NCI-H2227 (cell line): ENCODE results near the gene PPP2R3B.
"Not testable (repeated sequence)": the region's sequence is repeated elsewhere in the genome, so short reads cannot be mapped to it uniquely, and the experiment has no call there.

ENCODE experiments used
- DNase-seq: peaks from one replicate; lab custom pipeline; 2025; ENCODE audit not compliant: unreplicated experiment; lab: John Stamatoyannopoulos, UW

PPP2R3B gene

DNA sequence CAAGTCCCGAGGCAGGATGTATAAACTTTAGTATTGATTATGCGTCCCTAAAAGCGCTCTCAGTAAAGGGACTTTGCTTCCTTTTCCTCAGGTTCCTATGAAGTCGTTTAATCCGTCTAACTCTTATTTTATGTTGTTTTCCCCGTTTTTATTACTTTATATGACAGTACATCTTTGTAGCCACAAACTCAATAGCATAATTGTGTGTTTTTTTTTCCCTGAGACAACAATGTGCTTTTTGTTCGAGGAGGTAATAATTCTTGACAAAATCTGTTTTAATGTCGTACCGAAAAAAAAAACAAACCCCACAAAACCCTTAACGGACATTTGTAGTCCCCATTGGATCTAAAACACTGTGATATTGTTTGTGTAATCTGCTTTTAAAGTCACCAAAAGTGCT is 17.9 kb upstream of the PPP2R3B start:
- no peak for DNase-seq

DNA sequence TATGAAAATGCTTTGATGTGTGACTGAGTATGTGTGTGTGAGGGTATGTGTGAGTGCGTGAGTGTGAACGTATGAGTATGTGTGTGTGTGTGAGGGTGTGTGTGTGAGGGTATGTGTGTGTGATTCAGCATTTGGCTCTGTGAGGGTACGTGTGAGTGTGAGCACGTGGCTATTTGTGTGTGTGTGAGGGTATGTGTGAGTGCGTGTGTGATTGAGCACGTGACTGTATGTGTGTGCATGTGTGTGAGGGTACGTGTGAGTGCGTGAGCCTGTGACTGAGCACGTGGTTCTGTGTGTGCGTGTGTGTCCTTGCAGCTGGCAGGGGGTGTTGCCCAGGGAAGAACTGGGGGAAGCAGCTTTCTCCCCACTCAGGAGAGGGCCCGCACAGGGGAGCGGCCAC is 16.1 kb upstream of the PPP2R3B start:
- DNase-seq = no peak

- no peak for DNase-seq
Observed at GRCh38 chrX:400258-400657, 13.6 kb upstream of the PPP2R3B start.

GRCh38 chrX:397575-397974 is 10.9 kb upstream of the PPP2R3B start:
- no peak for DNase-seq

DNA sequence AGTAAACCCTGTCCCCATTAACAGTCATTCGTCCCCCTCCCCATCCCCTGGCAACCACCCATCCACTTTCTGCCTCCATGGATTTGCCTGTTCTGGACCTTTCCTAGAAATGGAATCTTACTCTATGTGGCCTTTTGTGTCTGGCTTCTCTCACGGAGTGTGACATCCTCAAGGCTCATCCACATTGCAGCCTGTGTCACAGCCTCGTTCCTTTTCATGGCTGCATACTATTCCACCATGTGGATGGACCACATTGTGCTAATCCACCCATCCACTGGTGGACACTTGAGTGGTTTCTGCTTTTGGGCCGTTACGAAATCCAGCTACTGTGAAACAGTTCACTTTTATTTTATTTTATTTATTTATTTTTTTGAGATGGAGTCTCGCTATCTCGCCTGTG is 8.1 kb upstream of the PPP2R3B start:
- no peak for DNase-seq

GRCh38 chrX:392575-392846 is 5.8 kb upstream of the PPP2R3B start:
- no peak for DNase-seq

DNA sequence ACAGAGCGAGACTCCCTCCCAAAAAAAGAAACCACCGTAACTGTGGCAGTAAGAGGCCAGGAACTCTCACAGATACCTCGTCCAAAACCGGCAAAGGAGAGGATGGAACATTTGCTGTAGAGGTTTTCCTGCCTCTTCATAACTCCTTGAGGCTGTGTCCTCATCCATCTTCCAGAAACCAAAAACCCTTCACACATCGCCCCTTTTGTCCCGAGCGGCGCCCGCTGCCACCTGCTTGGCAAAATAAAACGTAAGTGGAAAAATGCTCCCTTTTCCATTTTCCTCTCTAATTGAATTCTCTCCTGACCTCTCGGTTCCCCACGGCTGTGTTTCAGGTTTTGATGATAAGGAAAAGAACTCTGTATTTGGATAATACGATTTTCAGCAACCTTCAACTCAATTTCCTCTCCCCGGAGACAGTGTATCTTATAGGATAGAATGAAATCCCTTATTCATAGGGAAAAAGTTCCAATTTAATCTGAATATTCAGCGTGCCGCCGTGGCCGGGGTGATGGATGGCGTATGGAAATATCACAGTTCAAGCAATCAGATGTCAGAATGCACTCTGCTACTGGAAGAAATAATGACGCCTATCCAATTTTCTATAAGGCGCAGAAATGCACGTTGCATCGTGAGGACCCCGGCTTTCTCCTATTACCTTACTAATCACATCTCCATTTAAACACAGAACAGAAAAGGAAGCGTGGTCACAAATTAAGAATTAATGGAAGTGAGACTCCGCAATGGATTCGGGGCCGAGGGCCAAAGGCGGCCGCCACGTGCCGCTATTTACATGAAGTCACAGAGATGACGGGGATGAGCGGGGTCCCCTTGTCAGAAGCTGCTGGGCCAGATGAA is 5.2 kb upstream of the PPP2R3B start:
- no peak for DNase-seq

- DNase-seq = no peak
Observed at GRCh38 chrX:390459-390858, 3.8 kb upstream of the PPP2R3B start.

DNA sequence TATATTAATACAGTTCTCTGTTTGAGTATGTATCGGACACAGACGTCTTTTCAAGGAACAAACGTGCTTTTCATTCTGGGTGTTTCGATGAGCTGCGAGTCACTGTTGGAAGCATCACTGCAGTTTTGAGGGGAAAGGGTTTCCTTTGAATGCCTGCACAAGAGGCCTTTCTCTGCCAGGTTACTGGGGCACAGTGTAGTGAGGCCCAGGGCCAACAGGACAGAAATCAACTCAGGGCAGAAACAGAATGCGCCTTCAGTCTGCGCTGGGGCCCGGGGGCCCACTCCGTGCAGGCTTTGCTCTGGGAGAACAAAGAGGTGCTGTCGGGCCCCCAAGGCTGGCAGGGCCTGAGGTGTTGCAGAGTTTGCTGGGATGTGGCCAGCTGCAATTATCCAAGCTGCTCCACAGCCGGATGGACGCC is 2.3 kb upstream of the PPP2R3B start:
- no peak for DNase-seq

DNA sequence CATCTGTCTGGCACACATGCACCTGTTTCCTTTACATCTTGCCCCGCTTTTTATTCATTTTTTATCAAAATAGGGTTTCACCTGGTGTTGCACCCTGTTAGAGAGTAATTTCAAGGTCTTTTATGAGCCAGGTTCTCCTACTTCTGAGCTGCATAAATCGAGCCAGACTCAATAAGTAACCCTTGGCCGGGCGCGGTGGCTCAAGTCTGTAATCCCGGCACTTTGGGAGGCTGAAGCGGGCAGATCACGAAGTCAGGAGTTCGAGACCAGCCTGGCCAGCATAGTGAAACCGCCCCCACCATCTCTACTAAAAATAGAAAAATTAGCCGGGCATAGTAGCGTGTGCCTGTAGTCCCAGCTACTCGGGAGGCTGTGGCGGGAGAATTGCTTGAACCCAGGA is 1.0 kb upstream of the PPP2R3B start:
- DNase-seq = no peak

DNA sequence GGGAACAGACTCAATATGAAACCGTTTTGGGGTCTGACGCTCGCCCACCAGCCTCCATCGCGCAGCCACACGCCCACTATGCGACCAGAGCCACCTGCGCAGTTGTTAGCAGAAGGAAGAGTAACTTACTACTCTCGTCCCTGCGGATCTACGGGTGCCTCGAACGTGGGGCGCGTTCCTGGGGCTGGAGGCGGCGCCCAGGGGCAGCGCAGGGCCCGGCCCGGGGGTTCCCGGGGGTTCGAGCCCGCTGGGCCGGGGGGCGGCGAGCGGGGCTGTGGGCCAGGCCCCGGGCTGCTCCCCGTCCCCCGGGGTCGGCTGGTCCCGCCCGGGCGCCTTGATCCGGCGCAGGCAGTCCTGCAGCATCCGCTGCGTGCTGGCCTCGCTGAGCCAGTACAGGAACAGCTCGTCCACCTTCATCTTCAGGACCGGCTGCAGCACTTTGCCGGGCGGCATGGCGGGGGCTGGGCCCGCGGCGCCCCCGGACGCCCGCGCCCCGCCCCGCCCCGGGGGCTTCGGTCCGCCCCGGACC is 404 bp downstream of the PPP2R3B start:
- DNase-seq = no peak

- not testable (repeated sequence) for DNase-seq
Observed at GRCh38 chrX:385736-386135, 971 bp downstream of the PPP2R3B start.

- DNase-seq = no peak
Observed at GRCh38 chrX:384861-385260, 1.8 kb downstream of the PPP2R3B start.

DNA sequence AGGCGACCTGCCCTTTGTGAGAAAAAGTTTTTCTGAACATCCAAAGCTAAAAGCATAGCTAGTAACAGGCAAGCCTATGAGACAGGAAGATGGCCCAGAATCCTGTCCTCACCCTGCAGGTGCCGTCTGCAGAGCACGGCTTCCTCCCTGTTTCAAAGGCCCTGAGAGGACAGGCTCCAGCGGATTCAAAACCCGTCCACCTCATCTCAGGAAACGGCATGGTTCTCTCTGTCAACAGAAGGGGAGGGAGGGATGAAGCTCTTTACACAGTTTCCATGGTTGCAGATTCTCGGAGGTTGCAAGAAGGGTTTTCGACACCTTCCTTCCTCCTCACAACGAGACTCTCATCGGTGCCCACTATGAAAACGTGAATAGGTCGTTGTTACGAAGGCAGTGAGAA is 8.3 kb downstream of the PPP2R3B start:
- no peak for DNase-seq

DNA sequence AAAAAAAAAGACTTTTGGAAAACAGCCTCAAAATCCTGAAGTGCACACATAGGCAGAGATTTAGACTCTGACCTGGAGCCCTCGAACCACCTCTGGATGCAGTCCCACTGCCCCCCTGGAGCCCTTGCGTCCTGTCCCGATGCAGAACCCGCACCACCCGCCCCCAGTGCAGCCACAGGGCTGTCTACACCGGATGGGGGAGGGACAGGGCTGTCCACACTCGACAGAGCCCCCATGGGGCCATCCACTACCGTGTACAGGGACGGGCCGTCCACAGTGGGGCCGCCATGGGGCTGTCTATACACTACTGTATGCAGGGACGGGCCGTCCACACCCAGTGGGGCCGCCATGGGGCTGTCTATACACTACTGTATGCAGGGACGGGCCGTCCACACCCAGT is 10.5 kb downstream of the PPP2R3B start:
- DNase-seq = not testable (repeated sequence)

DNA sequence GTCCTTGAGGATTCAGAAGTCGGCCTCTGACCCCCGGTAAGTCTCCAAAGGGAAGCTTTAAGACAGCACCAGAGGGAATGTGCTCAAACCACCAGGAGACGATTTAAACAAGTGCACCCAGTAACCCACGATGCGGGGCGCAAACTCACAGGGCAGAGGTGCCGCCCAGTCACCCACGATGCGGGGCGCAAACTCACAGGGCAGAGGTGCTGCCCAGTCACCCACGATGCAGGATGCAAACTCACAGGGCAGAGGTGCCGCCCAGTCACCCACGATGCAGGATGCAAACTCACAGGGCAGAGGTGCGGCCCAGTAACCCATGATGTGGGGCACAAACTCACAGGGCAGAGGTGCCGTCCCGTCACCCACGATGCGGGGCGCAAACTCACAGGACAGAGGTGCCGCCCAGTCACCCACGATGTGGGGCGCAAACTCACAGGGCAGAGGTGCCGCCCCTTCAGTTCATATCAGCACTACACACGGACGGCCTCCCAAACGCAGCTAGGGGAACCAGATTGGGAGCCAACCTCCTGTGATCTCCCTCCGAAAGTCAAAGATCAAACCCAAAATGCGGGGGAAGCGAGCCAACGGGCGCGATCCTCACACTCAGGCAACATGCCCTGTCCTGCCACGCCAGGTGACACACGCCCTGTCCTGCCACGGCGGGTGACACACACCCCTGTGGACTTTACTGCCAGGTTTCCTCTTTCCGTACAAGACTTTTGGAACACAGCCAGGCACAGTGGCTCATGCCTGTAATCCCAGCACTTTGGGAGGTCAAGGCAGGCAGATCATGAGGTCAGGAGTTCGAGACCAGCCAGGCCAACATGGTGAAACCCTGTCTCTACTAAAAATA is 11.3 kb downstream of the PPP2R3B start:
- no peak for DNase-seq

- no peak for DNase-seq
Observed at GRCh38 chrX:374596-374995, 12.1 kb downstream of the PPP2R3B start.

- DNase-seq = no peak
Observed at GRCh38 chrX:373641-374471, 12.9 kb downstream of the PPP2R3B start.

- DNase-seq = no peak
Observed at GRCh38 chrX:372856-373640, 13.7 kb downstream of the PPP2R3B start.

GRCh38 chrX:371907-372306 is 14.8 kb downstream of the PPP2R3B start:
- DNase-seq = no peak
